ENCODE data around the gene BCAS3.

Gene BCAS3

GRCh38 chr17:61073799-61074513, 396.3 kb downstream of the BCAS3 start:
- no peak for DNase-seq

- DNase-seq: no peak
Observed at GRCh38 chr17:61075988-61076387, 398.3 kb downstream of the BCAS3 start.

DNA sequence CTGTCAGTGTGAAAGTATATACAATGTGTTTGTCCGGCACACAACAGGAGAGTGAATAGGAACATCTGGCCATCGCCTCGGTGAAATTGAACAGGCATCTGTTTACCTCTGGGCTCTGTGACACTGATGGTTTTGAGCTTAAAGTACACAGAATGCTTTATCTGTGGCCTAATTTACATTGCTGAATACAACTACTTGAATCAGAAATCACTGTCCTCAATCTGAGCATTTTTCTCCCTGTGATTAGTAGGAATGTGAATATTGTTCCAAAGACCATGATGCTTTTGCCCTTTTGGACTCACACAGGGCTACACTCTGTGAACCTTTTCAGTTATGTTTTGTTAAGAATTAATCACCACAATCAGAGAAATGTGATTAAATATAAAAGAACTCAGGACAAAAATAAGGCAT, 399.0 kb downstream of the BCAS3 start:
- DNase-seq: no peak

DNA sequence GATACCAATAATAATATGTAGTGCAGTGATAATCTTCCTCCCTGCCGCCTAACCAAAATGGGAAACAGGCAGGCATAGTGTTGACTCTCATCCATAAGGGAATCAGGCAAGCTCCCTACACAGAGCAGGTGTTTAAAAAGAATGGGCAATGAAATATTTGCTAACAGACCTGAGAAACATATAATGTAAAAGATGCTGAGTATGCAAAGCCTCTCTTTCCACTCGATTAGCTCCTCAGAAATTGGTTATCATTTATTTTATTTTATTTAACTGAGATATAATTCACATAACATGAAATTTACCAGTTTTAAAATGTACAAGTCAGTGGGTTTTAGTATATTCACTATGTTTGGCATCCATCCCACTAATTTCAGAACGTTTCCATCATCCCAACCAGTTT, 404.3 kb downstream of the BCAS3 start:
- no peak for DNase-seq

DNA sequence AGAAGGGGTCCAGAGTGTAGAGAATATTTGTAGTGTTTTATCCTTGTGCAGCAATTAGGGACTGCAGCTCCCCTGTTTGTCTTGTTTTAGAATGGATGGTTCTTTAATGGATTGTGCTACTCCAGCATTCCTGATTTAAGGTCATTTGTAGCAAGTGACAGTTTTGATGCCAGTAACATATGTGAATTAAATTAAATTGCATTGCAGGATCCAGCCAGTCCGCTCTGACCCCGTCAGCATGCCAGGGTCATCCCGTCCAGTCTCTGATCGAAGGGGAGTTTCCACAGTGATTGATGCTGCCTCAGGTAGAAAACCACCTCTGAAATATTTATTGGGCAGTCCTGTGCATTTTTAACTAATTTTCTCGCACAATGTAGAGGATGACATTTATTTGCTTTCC, 406.6 kb downstream of the BCAS3 start:
- DNase-seq: no peak

DNA sequence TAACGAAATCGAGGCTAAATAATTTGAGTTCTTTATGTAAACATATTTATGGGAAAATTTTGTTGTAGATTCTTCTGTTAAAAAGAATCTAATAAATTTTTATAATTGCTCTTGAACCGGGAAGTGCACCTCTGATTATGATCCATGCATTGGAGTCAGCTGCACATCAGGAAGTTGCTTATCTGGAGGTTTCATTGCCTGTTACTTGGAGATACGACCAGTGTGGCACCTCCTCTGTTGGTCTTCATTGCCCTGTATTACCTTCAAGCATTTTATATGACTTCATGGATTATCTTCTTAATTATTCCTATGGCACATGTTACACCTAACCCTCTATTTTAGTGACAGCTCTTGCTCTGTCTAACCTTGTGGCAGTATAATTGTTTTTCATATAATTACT, 409.4 kb downstream of the BCAS3 start:
- no peak for DNase-seq

DNA sequence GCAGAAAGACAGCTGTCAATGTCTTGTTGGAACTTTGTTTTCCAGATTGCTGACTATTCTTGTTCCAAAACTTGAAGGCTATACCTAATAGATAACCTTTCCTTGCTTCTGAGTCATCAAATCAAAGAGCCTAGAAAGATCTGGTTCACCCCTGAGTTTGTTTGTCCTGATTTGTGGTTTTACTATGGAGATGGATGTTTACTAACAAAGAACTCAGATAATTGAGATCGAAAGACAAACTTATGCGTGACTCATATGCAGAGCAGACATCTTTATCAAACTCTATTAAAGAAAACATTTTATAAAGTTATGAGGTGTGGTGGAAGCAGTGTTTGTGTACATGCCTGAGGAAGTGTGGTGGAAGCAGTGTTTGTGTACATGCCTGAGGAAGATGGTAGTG, 410.9 kb downstream of the BCAS3 start:
- no peak for DNase-seq

GRCh38 chr17:61091096-61091495, 413.4 kb downstream of the BCAS3 start:
- DNase-seq: no peak

GRCh38 chr17:61097781-61098180, 420.1 kb downstream of the BCAS3 start:
- DNase-seq: no peak

DNA sequence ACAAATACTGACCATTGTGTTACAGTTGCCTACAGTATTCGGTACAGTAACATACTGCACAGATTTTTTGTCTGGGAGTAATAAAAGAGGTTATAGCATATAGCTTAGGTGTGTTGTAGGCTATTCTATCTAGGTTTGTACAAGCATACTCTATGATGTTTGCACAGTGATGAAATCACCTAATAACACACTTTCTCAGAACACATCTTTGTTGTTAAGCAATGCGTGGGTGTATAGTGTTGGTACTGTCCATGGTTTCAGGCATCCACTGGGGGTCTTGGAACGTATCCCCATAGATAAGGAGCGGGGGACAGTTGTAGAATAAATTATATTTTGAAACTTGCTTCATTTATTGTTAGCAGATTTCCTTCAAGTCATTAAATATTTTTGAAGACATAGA, 428.7 kb downstream of the BCAS3 start:
- no peak for DNase-seq

DNA sequence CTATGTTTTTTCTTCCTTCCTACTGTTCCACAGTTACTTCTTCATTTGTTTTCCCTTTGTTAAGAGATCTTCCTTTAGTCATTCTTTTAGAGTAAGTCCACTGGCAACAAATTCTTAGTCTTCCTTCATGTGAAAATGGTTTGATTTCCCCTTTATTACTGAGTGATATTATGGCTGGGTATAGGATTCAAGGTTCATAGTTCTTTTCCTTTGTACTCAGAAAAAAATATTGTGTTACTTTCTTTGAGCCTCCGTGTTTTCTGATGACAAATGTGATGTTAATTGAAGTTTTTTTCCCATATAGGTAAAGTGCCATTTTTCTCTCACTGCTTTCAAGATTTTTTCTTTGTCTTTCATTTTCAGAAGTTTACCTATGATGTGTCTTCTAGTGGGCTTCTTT, 438.9 kb downstream of the BCAS3 start:
- DNase-seq: no peak

GRCh38 chr17:61117983-61118382, 440.3 kb downstream of the BCAS3 start:
- no peak for DNase-seq

DNA sequence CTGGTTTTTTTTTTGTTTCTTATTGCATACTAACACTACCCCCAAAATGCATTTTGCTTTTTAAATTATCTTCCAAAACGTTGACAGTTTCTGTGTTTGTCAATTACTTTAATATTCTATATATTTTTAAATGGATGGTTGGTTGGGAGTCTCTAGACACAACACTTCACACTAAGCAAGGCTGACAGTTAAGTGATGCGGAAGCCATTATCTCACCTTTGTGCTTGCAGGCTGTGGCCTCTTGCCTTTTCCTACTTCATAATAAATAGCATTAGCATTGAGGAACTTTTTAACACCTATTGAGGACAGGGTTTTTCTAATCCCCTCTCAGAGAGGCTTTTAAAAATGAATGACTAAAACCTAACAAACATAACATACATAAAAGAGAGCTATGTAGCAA, 441.2 kb downstream of the BCAS3 start:
- no peak for DNase-seq

DNA sequence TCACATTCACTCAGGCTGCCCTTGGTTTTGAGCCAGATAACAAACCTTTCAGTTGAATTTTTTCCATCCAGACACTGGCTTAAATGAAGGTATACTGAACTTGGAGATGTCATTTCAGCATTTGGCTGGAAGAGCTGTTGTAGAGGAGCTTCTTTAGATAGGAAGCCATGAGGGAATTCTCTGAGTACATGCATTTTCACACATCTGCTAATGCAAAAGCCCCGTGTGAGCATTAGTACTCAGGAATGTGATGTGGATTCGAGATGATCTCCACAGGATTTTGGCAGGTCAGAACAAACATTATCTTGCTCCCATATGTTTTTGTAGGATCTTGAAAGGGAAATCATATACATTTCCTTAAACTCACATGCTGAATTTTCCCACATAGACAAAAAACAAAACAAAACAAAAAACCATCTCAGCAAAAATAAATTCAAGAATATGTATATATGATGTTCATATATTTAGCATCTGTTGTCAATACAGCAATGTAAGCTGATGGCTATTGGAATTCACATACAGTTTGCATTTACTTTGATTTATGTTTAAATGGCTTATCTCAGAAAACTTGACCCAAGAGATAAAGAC, 444.8 kb downstream of the BCAS3 start:
- DNase-seq: no peak

DNA sequence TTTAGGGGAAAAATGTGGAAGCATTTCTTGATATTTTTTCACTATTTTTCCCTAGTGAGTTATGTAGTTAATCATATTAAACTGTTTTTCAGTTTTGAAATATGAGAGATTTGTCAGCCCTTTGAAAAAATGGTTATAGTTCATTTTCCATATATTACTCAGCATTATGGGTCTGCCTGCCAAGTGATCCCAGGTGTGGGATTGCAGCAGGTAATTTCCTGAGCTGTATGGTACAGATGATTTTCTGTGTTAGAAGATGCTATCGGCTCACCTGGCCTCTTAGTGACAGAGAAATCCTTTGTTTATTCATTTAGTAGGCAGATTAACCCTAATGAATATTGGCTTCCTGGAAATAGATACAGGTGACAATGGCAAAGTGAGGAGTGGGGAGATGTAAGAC, 446.9 kb downstream of the BCAS3 start:
- no peak for DNase-seq

- no peak for DNase-seq
Observed at GRCh38 chr17:61126473-61127249, 449.0 kb downstream of the BCAS3 start.

DNA sequence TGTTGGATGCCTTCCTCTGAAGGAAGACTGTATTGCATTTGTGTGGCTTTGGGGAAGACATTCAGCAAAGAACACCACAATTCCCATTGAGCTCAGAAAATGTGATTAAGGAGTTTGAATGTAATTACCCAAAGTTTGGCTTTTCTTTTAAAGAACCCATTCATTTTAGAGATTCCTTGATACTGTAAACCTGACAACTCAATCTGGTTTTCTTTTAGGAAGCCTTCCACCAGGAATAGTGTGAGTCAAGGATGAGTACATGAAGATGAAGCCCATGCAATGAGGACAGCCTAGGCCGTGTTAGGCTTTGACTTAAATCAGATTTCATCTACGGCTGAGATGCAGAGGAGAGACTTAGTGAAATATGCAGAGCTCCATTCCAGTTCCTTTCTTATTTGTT, 450.3 kb downstream of the BCAS3 start:
- DNase-seq: no peak

GRCh38 chr17:61128661-61129115, 451.0 kb downstream of the BCAS3 start:
- DNase-seq: no peak

- no peak for DNase-seq
Observed at GRCh38 chr17:61129267-61130254, 451.9 kb downstream of the BCAS3 start.

GRCh38 chr17:61130330-61130729, 452.7 kb downstream of the BCAS3 start:
- DNase-seq: no peak

DNA sequence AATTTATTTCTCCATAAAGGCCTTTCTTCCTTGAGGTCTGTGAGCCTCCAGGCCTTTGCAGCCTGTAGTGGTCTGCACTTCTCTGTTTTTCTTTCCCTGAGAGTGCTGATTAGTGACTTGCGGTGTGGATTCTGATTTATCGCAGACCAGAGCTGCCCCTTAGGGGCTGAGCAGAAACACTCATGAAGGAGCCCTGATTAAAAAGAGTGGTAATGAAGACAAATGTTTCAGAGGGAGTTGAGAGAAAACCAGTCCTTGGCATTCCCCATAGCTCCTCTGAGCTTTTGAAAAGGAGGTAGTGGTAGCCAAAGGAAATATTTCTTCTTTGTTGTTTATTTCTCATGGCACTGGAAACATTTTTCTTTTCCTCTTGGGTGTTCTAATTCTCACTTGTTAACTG, 453.9 kb downstream of the BCAS3 start:
- DNase-seq: no peak

DNA sequence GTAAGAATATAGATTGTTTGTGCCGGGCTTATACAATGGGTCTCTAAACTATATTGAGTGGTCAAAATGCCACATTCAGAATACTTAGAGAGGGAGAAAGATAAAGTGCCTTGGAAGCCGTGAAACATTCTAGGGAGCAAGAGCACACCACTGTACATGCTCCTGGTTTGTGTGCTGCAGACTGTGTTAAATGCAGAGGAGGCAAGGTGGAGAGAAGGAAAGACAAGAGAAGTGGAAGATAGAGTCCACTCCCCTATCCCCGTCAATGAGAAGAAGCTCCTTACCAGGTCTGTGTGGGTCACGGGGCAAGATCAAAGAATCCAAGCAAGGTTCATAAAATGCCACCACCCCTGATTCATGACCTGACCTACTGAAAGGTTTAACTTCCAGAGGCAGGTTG, 454.9 kb downstream of the BCAS3 start:
- DNase-seq: no peak

DNA sequence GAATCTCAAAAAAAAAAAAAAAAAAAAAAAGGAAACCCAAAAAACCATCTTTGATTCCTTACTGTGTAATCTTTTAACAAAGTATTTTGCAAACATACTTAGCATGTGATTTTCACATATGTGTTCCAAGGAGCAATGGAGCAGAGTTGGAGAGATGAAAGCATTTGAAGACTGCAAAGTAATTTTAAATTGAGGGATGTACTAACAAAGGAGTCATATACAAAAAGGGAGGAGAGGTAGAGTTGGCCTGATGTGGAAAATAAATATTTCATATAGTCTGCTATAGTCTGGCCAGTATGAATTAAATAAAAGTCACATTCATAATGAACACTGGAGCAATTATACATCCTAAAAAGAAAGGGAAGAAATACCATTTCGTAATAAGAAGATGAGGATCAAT, 456.2 kb downstream of the BCAS3 start:
- DNase-seq: no peak

Data from effector CD8-positive, alpha-beta T cell (primary cell).